ENCODE results near the gene NOCT.

- TF ChIP-seq, protein P1, sequence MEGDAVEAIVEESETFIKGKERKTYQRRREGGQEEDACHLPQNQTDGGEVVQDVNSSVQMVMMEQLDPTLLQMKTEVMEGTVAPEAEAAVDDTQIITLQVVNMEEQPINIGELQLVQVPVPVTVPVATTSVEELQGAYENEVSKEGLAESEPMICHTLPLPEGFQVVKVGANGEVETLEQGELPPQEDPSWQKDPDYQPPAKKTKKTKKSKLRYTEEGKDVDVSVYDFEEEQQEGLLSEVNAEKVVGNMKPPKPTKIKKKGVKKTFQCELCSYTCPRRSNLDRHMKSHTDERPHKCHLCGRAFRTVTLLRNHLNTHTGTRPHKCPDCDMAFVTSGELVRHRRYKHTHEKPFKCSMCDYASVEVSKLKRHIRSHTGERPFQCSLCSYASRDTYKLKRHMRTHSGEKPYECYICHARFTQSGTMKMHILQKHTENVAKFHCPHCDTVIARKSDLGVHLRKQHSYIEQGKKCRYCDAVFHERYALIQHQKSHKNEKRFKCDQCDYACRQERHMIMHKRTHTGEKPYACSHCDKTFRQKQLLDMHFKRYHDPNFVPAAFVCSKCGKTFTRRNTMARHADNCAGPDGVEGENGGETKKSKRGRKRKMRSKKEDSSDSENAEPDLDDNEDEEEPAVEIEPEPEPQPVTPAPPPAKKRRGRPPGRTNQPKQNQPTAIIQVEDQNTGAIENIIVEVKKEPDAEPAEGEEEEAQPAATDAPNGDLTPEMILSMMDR (IDR thresholded peaks at IDR 0.05) = no peak
- no peak for TF ChIP-seq POLR2A (IDR thresholded peaks at IDR 0.05)
- no peak for TF ChIP-seq POLR2AphosphoS5 (IDR thresholded peaks at IDR 0.05; ENCODE audit: insufficient read depth in 1 of 2, low read depth in 1 of 2)
Observed at GRCh38 chr4:138979742-138980141, 35.8 kb upstream of the NOCT start.

Data from vagina (tissue), 2 donors.